Neuronal stem cell (in vitro differentiated cells): ENCODE results near the gene PLXNA1.

ENCODE experiments used
- DNase-seq: peaks from one replicate; pipeline ENCODE4 v3.0.0-alpha.2; 2013; ENCODE audit warnings: low spot score
- H2AFZ ChIP-seq: one replicate; pipeline ENCODE4 v1.6.1; 2013; ENCODE audit warnings: mild to moderate bottlenecking, low read length, inconsistent platforms
- H2AK5ac ChIP-seq: 2 replicates; pipeline ENCODE4 v1.6.1; 2013; ENCODE audit warnings: low read depth, mild to moderate bottlenecking, inconsistent platforms, low read length, moderate library complexity, mixed read lengths
- H2BK120ac ChIP-seq: 2 replicates; pipeline ENCODE4 v1.6.1; 2013; ENCODE audit warnings: low read depth, mild to moderate bottlenecking, inconsistent platforms, low read length, moderate library complexity, mixed read lengths
- H2BK12ac ChIP-seq: one replicate; pipeline ENCODE4 v1.6.1; 2013; ENCODE audit warnings: low read length, inconsistent platforms
- H2BK15ac ChIP-seq: 2 replicates; pipeline ENCODE4 v1.6.1; 2013; ENCODE audit warnings: mild to moderate bottlenecking, low read length, inconsistent platforms, mixed read lengths
- H2BK5ac ChIP-seq: one replicate; pipeline ENCODE4 v1.6.1; 2013; ENCODE audit warnings: inconsistent platforms, mild to moderate bottlenecking, low read length, moderate library complexity
- H3K14ac ChIP-seq: one replicate; pipeline ENCODE4 v1.6.1; 2013; ENCODE audit warnings: low read length, inconsistent platforms
- H3K18ac ChIP-seq: 2 replicates; pipeline ENCODE4 v1.6.1; 2013; ENCODE audit warnings: low read length, inconsistent platforms
- H3K23ac ChIP-seq: 2 replicates; pipeline ENCODE4 v1.6.1; 2013; ENCODE audit warnings: low read depth, mild to moderate bottlenecking, mixed read lengths, low read length, inconsistent platforms; ENCODE audit not compliant: poor library complexity
- H3K27ac ChIP-seq: replicated peaks from 3 replicates; pipeline ENCODE4 v1.5.1; 2013; ENCODE audit warnings: low read length, inconsistent platforms
- H3K27me3 ChIP-seq, 3 experiments: 2 replicates each; pipeline ENCODE4 v1.6.1; 2013; ENCODE audit warnings: low read length in 3 of 3, mild to moderate bottlenecking in 2 of 3, inconsistent platforms in 1 of 3, low read depth in 1 of 3, mixed read lengths in 1 of 3, moderate library complexity in 1 of 3; ENCODE audit not compliant: control insufficient read depth in 3 of 3, insufficient read depth in 3 of 3
- H3K36me3 ChIP-seq, 2 donors: replicated peaks in 1 of 2; 2 replicates each; pipeline ENCODE4 v1.6.1; 2013; ENCODE audit warnings: low read length in 2 of 2; ENCODE audit not compliant: control insufficient read depth in 2 of 2, insufficient read depth in 2 of 2
- H3K4ac ChIP-seq: 2 replicates; pipeline ENCODE4 v1.6.1; 2013; ENCODE audit warnings: inconsistent platforms, mild to moderate bottlenecking, low read length, moderate library complexity
- H3K4me1 ChIP-seq, 2 donors: 1 replicate in 1 of 2; 2 replicates in 1 of 2; pipeline ENCODE4 v1.6.1; 2013; ENCODE audit warnings: low read length in 2 of 2, low read depth in 1 of 2; ENCODE audit not compliant: control insufficient read depth in 2 of 2, insufficient read depth in 1 of 2
- H3K4me2 ChIP-seq: one replicate; pipeline ENCODE4 v1.6.1; 2013; ENCODE audit warnings: mild to moderate bottlenecking, low read length, inconsistent platforms; ENCODE audit not compliant: insufficient read depth, poor library complexity, severe bottlenecking
- H3K4me3 ChIP-seq, 2 donors: 2 replicates each; pipeline ENCODE4 v1.5.1; 2013; ENCODE audit warnings: low read length in 2 of 2, mild to moderate bottlenecking in 2 of 2, inconsistent platforms in 1 of 2, moderate library complexity in 1 of 2
- H3K79me1 ChIP-seq: one replicate; pipeline ENCODE4 v1.6.1; 2013; ENCODE audit warnings: low read depth, mild to moderate bottlenecking, inconsistent platforms, low read length, moderate library complexity
- H3K9ac ChIP-seq: one replicate; pipeline ENCODE4 v1.6.1; 2013; ENCODE audit warnings: mild to moderate bottlenecking, low read depth, low read length, inconsistent platforms; ENCODE audit not compliant: poor library complexity
- H3K9me3 ChIP-seq, 2 donors: replicated peaks in 1 of 2; 2 replicates each; pipeline versions ENCODE3 to v1.6.1; 2013; ENCODE audit warnings: low read length in 2 of 2, mild to moderate bottlenecking in 2 of 2, inconsistent platforms in 1 of 2, low read depth in 1 of 2, mixed read lengths in 1 of 2, moderate library complexity in 1 of 2; ENCODE audit not compliant: control insufficient read depth in 2 of 2, insufficient read depth in 1 of 2
- H4K8ac ChIP-seq: one replicate; pipeline ENCODE4 v1.6.1; 2013; ENCODE audit warnings: low read depth, mild to moderate bottlenecking, inconsistent platforms, low read length, moderate library complexity
- H4K91ac ChIP-seq: one replicate; pipeline ENCODE4 v1.6.1; 2013; ENCODE audit warnings: low read length, low read depth, mild to moderate bottlenecking, inconsistent platforms; ENCODE audit not compliant: poor library complexity
- WGBS, 2 donors: extraction: QIAGEN DNeasy Blood & Tissue Kit; methylation state at CpG; one replicate each; pipeline ENCODE4 v1.1.7; 2013; ENCODE audit warnings: missing lambda C conversion rate in 2 of 2, mixed read lengths in 1 of 2; ENCODE audit not compliant: insufficient read length in 2 of 2, insufficient replicate concordance in 1 of 2; ENCODE audit errors: extremely low coverage in 2 of 2; 5-methylcytosine and 5-hydroxymethylcytosine counted together

PLXNA1 gene

GRCh38 chr3:127002195-127003174 is 19.6 kb downstream of the PLXNA1 start:
- no peak overlapping the region for H3K4me2 ChIP-seq
- H3K27me3 ChIP-seq = no peaks in the 10 kb centered on the region
- peak overlapping the region; percentile 30 for H3K4ac ChIP-seq
- H4K8ac ChIP-seq = peak overlapping the region; percentile 31
- H3K36me3 ChIP-seq = peaks cover 28 to 29% of the 10 kb centered on the region in 2 donors
- H3K4me1 ChIP-seq = peaks cover 22 to 36% of the 10 kb centered on the region in 2 donors
- no peak overlapping the region for H3K4me3 ChIP-seq
- no CpG with 5 or more reads among the region's 26 CpGs for WGBS, 2 donors
- peak overlapping the region; percentile 20 for H2AFZ ChIP-seq
- H2BK120ac ChIP-seq = peak overlapping the region; percentile 84
- peak overlapping the region; percentile 98 for H3K18ac ChIP-seq
- peak overlapping the region; percentile 6 for H3K14ac ChIP-seq
- peak overlapping the region; percentile 87 for H2BK15ac ChIP-seq
- H2BK5ac ChIP-seq = peak overlapping the region; percentile 1
- peak overlapping the region; percentile 37 for H3K23ac ChIP-seq
- peak overlapping the region; percentile 98 for H2AK5ac ChIP-seq
- H4K91ac ChIP-seq = no peak overlapping the region
- peak overlapping the region; percentile 66 for H3K27ac ChIP-seq
- peaks cover 0 to 2% of the 10 kb centered on the region in 2 donors for H3K9me3 ChIP-seq
- peak; percentile 79 for DNase-seq
- no peak overlapping the region for H2BK12ac ChIP-seq
- H3K79me1 ChIP-seq = peaks cover 51% of the 10 kb centered on the region
- H3K9ac ChIP-seq = peak overlapping the region; percentile 94

GRCh38 chr3:127003175-127003555 is 20.2 kb downstream of the PLXNA1 start:
- Histone ChIP-seq H3K9ac (peak overlapping the region; percentile 84), H2BK12ac (no peak overlapping the region), H4K91ac (no peak overlapping the region), H3K27ac (no peak overlapping the region), H3K4me2 (no peak overlapping the region), H3K14ac (peak overlapping the region; percentile 50), H3K18ac (peak overlapping the region; percentile 84), H3K4ac (peak overlapping the region; percentile 18), H3K23ac (no peak overlapping the region), H3K9me3 (peaks cover 0 to 2% of the 10 kb centered on the region in 2 donors), H2BK15ac (peak overlapping the region; percentile 84), H4K8ac (no peak overlapping the region), H3K36me3 (peaks cover 21 to 31% of the 10 kb centered on the region in 2 donors), H2BK120ac (peak overlapping the region; percentile 47), H3K79me1 (peaks cover 46% of the 10 kb centered on the region), H2AK5ac (peak overlapping the region; percentile 94), H2BK5ac (peak overlapping the region; percentile 1), H3K27me3 (no peaks in the 10 kb centered on the region), H2AFZ (no peak overlapping the region), H3K4me3 (no peak overlapping the region), H3K4me1 (peaks cover 22 to 36% of the 10 kb centered on the region in 2 donors)
- DNase-seq = no peak
- WGBS, 2 donors = no CpG with 5 or more reads among the region's 12 CpGs

- Histone ChIP-seq H3K23ac (peak overlapping the region; percentile 58), H2AK5ac (peak overlapping the region; percentile 94), H3K18ac (peak overlapping the region; percentile 84), H3K14ac (peak overlapping the region; percentile 58), H4K8ac (peak overlapping the region; percentile 94), H2BK15ac (peak overlapping the region; percentile 84), H2BK5ac (no peak overlapping the region), H3K27me3 (no peaks in the 10 kb centered on the region), H3K4me3 (no peak overlapping the region), H3K9ac (peak overlapping the region; percentile 84), H2BK120ac (peak overlapping the region; percentile 47), H4K91ac (no peak overlapping the region), H3K9me3 (peaks cover 0 to 2% of the 10 kb centered on the region in 2 donors), H2AFZ (no peak overlapping the region), H3K4me2 (no peak overlapping the region), H3K4me1 (peaks cover 22 to 32% of the 10 kb centered on the region in 2 donors), H3K4ac (peak overlapping the region; percentile 78), H3K79me1 (peaks cover 47% of the 10 kb centered on the region), H3K27ac (no peak overlapping the region), H3K36me3 (peaks cover 16 to 31% of the 10 kb centered on the region in 2 donors), H2BK12ac (peak overlapping the region; percentile 81)
- DNase-seq = no peak
- no CpG with 5 or more reads among the region's 7 CpGs for WGBS, 2 donors
Observed at GRCh38 chr3:127003601-127004280, 20.8 kb downstream of the PLXNA1 start.
